ENCODE data around the gene FAM151B. TPM values are rescaled to one million over a fixed set of nuclear protein-coding genes. Genes with fewer than 3 reads are reported as not detected.

Gene FAM151B
- total and polyA plus RNA-seq, 10 of the 15 experiments (the other 5 are each of a cell fraction or from before 2014, with no cell fraction given) = 0.05 to 0.79 (median 0.22) TPM

GRCh38 chr5:80592105-80592504 is 104.2 kb downstream of the FAM151B start:
- 0% methylated on average over 1 of the region's 1 CpG for WGBS (ENCODE audit: insufficient coverage, insufficient replicate concordance, low lambda C conversion rate, missing lambda C conversion rate)
- Histone ChIP-seq H2AFZ (ENCODE audit: control insufficient read depth, low read depth, low read length) (no peak overlapping the region), H3K27ac (ENCODE audit: control insufficient read depth, insufficient read depth) (no peak overlapping the region), H3K27me3 (replicated peaks in 1 of 2; ENCODE audit: control insufficient read depth in 2 of 2, insufficient read depth in 2 of 2, low read length in 1 of 2) (no peaks in the 10 kb centered on the region), H3K4me3 (no peak overlapping the region), H3K4me1 (ENCODE audit: control insufficient read depth, insufficient read depth, low read length) (no peaks in the 10 kb centered on the region), H3K4me2 (ENCODE audit: control insufficient read depth, insufficient read depth) (no peak overlapping the region), H4K20me1 (ENCODE audit: control insufficient read depth, insufficient read depth) (no peaks in the 10 kb centered on the region), H3K36me3 (ENCODE audit: control insufficient read depth in 2 of 2, insufficient read depth in 2 of 2, low read length in 1 of 2) (no peaks in the 10 kb centered on the region), H3K9me3 (replicated peaks; ENCODE audit: control insufficient read depth, insufficient read depth, low read length) (no peaks in the 10 kb centered on the region), H3K9ac (ENCODE audit: control insufficient read depth, insufficient read depth, low read length) (no peak overlapping the region), H3K79me2 (ENCODE audit: control insufficient read depth, insufficient read depth, low read length) (no peaks in the 10 kb centered on the region)
- ATAC-seq = no peak
- in situ Hi-C loops (cut with MboI) (no loop called here), intact Hi-C loops (cut with micrococcal nuclease; ENCODE audit: unreplicated experiment) (no loop called here)
- BruUV-seq (replicated peaks) = no TSS peak
- no peak for TF ChIP-seq STAT1 (conservative IDR thresholded peaks at IDR 0.05)
- TF ChIP-seq E2F8 (IDR thresholded peaks at IDR 0.05; ENCODE audit: low read depth, partially characterized antibody) = no peak
- no peak for TF ChIP-seq HDGF (IDR thresholded peaks at IDR 0.05)
- TF ChIP-seq, protein P1, sequence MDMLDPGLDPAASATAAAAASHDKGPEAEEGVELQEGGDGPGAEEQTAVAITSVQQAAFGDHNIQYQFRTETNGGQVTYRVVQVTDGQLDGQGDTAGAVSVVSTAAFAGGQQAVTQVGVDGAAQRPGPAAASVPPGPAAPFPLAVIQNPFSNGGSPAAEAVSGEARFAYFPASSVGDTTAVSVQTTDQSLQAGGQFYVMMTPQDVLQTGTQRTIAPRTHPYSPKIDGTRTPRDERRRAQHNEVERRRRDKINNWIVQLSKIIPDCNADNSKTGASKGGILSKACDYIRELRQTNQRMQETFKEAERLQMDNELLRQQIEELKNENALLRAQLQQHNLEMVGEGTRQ (IDR thresholded peaks at IDR 0.05; ENCODE audit: borderline replicate concordance, low read depth, low read length) = no peak
- TF ChIP-seq BCLAF1 (IDR thresholded peaks at IDR 0.05) = no peak
- ChIA-PET POLR2A (no interaction called here), CTCF (no interaction called here), SMC1A (ENCODE audit: uncharacterized antibody, unreplicated experiment) (interaction anchor here (1.0 kb wide), 1 partner anchor 16 kb away, joined by 3 read pairs; no protein-coding TSS in a partner anchor), RAD21 (ENCODE audit: unreplicated experiment) (interaction anchor here (0.6 kb wide), 1 partner anchor 1681 kb away, joined by 3 read pairs; no protein-coding TSS in a partner anchor)
- no peak for DNase-seq (ENCODE audit: low read depth, low spot score)
- FAIRE-seq = no peak

Other genes with a start within 250 kb of the FAM151B start
- 2.0 and 2.2 TPM in 2 replicates for gene SERINC5, start 232.1 kb upstream of the FAM151B start, total RNA-seq (2014; rRNA removed)
- gene SERINC5, start 232.1 kb upstream of the FAM151B start, total RNA-seq (2014; rRNA removed; fragmentation: Illumina TruSeq; extraction: Trizol) = 3.5 and 4.2 TPM in 2 replicates
- 7.0 and 7.1 TPM in 2 replicates for gene SERINC5, start 232.1 kb upstream of the FAM151B start, total RNA-seq (2021)
- 3.3 and 3.4 TPM in 2 replicates for gene SERINC5, start 232.1 kb upstream of the FAM151B start, polyA plus RNA-seq (2011; rRNA removed)
- gene SERINC5, start 232.1 kb upstream of the FAM151B start, polyA plus RNA-seq (2014; fragmentation: Illumina TruSeq; extraction: Trizol) = 3.5 and 4.1 TPM in 2 replicates
- gene SERINC5, start 232.1 kb upstream of the FAM151B start, polyA plus RNA-seq (2014; fragmentation: Nextera tagmentation; extraction: Ambion mirVana) = 1 to 10 TPM in 1 of 2 experiments, under 1 TPM in 1; 0.66 to 1.9 TPM
- gene SERINC5, start 232.1 kb upstream of the FAM151B start, polyA plus RNA-seq (2014; rRNA removed) = 3.1 and 3.6 TPM in 2 replicates
- 1 to 10 TPM; 1.0 to 2.2 TPM for gene SERINC5, start 232.1 kb upstream of the FAM151B start, polyA plus RNA-seq (2016; fragmentation: Nextera tagmentation; extraction: Ambion mirVana)
- not detected in 2 replicates for gene SPZ1, start 168.1 kb upstream of the FAM151B start, total RNA-seq (2014; rRNA removed)
- not detected in 2 replicates for gene SPZ1, start 168.1 kb upstream of the FAM151B start, total RNA-seq (2014; rRNA removed; fragmentation: Illumina TruSeq; extraction: Trizol)
- not detected in 2 replicates for gene SPZ1, start 168.1 kb upstream of the FAM151B start, total RNA-seq (2021)
- gene SPZ1, start 168.1 kb upstream of the FAM151B start, polyA plus RNA-seq (2011; rRNA removed) = not detected in 2 replicates
- not detected in 2 replicates for gene SPZ1, start 168.1 kb upstream of the FAM151B start, polyA plus RNA-seq (2014; fragmentation: Illumina TruSeq; extraction: Trizol)
- not detected for gene SPZ1, start 168.1 kb upstream of the FAM151B start, polyA plus RNA-seq (2014; fragmentation: Nextera tagmentation; extraction: Ambion mirVana)
- gene SPZ1, start 168.1 kb upstream of the FAM151B start, polyA plus RNA-seq (2014; rRNA removed) = not detected in 2 replicates
- gene SPZ1, start 168.1 kb upstream of the FAM151B start, polyA plus RNA-seq (2016; fragmentation: Nextera tagmentation; extraction: Ambion mirVana) = not detected
- 9.1 and 11.2 TPM in 2 replicates for gene ZFYVE16, start 80.0 kb upstream of the FAM151B start, total RNA-seq (2014; rRNA removed)
- 10.9 and 11.6 TPM in 2 replicates for gene ZFYVE16, start 80.0 kb upstream of the FAM151B start, total RNA-seq (2014; rRNA removed; fragmentation: Illumina TruSeq; extraction: Trizol)
- 9.2 and 12.4 TPM in 2 replicates for gene ZFYVE16, start 80.0 kb upstream of the FAM151B start, total RNA-seq (2021)
- 8.6 and 17.4 TPM in 2 replicates for gene ZFYVE16, start 80.0 kb upstream of the FAM151B start, polyA plus RNA-seq (2011; rRNA removed)
- 8.2 and 11.3 TPM in 2 replicates for gene ZFYVE16, start 80.0 kb upstream of the FAM151B start, polyA plus RNA-seq (2014; fragmentation: Illumina TruSeq; extraction: Trizol)
- gene ZFYVE16, start 80.0 kb upstream of the FAM151B start, polyA plus RNA-seq (2014; fragmentation: Nextera tagmentation; extraction: Ambion mirVana) = 1 to 10 TPM; 2.9 to 3.3 TPM
- gene ZFYVE16, start 80.0 kb upstream of the FAM151B start, polyA plus RNA-seq (2014; rRNA removed) = 3.3 and 4.9 TPM in 2 replicates
- 1 to 10 TPM; 5.7 to 7.5 TPM for gene ZFYVE16, start 80.0 kb upstream of the FAM151B start, polyA plus RNA-seq (2016; fragmentation: Nextera tagmentation; extraction: Ambion mirVana)
- under 0.01 TPM in 1 of 2 replicates, not detected in the other for gene ANKRD34B, start 82.2 kb downstream of the FAM151B start, total RNA-seq (2014; rRNA removed)
- not detected in 2 replicates for gene ANKRD34B, start 82.2 kb downstream of the FAM151B start, total RNA-seq (2014; rRNA removed; fragmentation: Illumina TruSeq; extraction: Trizol)
- gene ANKRD34B, start 82.2 kb downstream of the FAM151B start, total RNA-seq (2021) = not detected in 2 replicates
- gene ANKRD34B, start 82.2 kb downstream of the FAM151B start, polyA plus RNA-seq (2011; rRNA removed) = not detected in 2 replicates
- not detected in 2 replicates for gene ANKRD34B, start 82.2 kb downstream of the FAM151B start, polyA plus RNA-seq (2014; fragmentation: Illumina TruSeq; extraction: Trizol)
- not detected for gene ANKRD34B, start 82.2 kb downstream of the FAM151B start, polyA plus RNA-seq (2014; fragmentation: Nextera tagmentation; extraction: Ambion mirVana)
- gene ANKRD34B, start 82.2 kb downstream of the FAM151B start, polyA plus RNA-seq (2014; rRNA removed) = not detected in 2 replicates
- not detected for gene ANKRD34B, start 82.2 kb downstream of the FAM151B start, polyA plus RNA-seq (2016; fragmentation: Nextera tagmentation; extraction: Ambion mirVana)
- 12.0 and 12.5 TPM in 2 replicates for gene MSH3, start 166.6 kb downstream of the FAM151B start, total RNA-seq (2014; rRNA removed)
- gene MSH3, start 166.6 kb downstream of the FAM151B start, total RNA-seq (2014; rRNA removed; fragmentation: Illumina TruSeq; extraction: Trizol) = 16.4 and 17.5 TPM in 2 replicates
- gene MSH3, start 166.6 kb downstream of the FAM151B start, total RNA-seq (2021) = 12.2 and 12.4 TPM in 2 replicates
- gene MSH3, start 166.6 kb downstream of the FAM151B start, polyA plus RNA-seq (2011; rRNA removed) = 11.0 and 16.9 TPM in 2 replicates
- gene MSH3, start 166.6 kb downstream of the FAM151B start, polyA plus RNA-seq (2014; fragmentation: Illumina TruSeq; extraction: Trizol) = 12.1 and 14.2 TPM in 2 replicates
- gene MSH3, start 166.6 kb downstream of the FAM151B start, polyA plus RNA-seq (2014; fragmentation: Nextera tagmentation; extraction: Ambion mirVana) = 1 to 10 TPM; 4.7 to 5.4 TPM
- gene MSH3, start 166.6 kb downstream of the FAM151B start, polyA plus RNA-seq (2014; rRNA removed) = 6.6 and 7.3 TPM in 2 replicates
- gene MSH3, start 166.6 kb downstream of the FAM151B start, polyA plus RNA-seq (2016; fragmentation: Nextera tagmentation; extraction: Ambion mirVana) = 10 to 100 TPM; 16.5 to 17.4 TPM
- gene DHFR, start 166.9 kb downstream of the FAM151B start, total RNA-seq (2014; rRNA removed) = 69.2 and 83.8 TPM in 2 replicates
- 102 and 107 TPM in 2 replicates for gene DHFR, start 166.9 kb downstream of the FAM151B start, total RNA-seq (2014; rRNA removed; fragmentation: Illumina TruSeq; extraction: Trizol)
- gene DHFR, start 166.9 kb downstream of the FAM151B start, total RNA-seq (2021) = 64.9 and 65.6 TPM in 2 replicates
- 71.7 and 106 TPM in 2 replicates for gene DHFR, start 166.9 kb downstream of the FAM151B start, polyA plus RNA-seq (2011; rRNA removed)
- gene DHFR, start 166.9 kb downstream of the FAM151B start, polyA plus RNA-seq (2014; fragmentation: Illumina TruSeq; extraction: Trizol) = 143 and 170 TPM in 2 replicates
- 10 to 100 TPM; 57.9 to 59.3 TPM for gene DHFR, start 166.9 kb downstream of the FAM151B start, polyA plus RNA-seq (2014; fragmentation: Nextera tagmentation; extraction: Ambion mirVana)
- gene DHFR, start 166.9 kb downstream of the FAM151B start, polyA plus RNA-seq (2014; rRNA removed) = 62.9 and 71.1 TPM in 2 replicates
- gene DHFR, start 166.9 kb downstream of the FAM151B start, polyA plus RNA-seq (2016; fragmentation: Nextera tagmentation; extraction: Ambion mirVana) = 10 to 100 TPM; 78.6 to 84.8 TPM

Data from GM12878 (cell line).